ENCODE results near the gene LCOR.

Gene LCOR

DNA sequence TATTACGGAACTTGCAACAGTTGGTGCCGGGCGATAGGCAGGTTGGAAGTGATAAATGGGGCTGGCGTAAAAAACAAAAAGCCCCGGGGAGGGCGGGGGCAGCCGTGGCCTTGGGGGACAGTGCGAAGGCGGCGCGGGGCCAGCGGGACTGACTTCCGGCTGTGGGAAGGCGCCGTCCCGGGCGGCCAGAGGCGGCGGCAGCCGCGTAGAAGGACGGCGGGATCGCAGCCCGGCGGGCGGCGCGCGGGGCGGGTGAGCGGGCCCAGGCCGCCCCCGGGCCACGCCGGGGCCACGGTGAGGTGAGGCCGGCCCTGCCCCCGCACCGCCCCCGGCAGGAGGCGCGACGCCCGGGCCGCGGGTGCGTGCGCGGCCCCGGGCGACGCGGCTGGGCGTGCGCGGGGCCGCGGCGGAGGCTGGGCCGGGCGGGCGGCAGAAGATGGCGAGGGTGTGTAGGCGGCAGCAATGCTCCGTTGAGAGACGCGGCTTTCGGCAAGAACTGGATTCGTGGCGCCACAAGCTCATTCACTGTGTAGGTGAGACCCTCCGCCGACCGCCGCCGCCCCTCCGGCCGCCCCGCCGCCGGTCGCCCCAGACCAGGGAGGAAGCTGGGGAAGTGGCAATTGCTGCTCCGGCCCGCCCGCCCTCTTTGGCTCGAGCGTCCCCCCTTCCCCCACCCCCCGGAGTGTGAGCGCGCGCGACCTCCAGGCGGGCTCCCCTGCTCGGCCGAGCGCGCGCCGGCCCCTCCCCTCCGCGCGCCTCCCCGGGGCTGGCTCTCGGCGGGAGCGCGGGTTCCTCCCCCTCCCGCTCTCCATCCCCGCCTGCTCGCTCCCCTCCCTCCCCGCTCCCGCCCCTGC is at the start of gene LCOR:
TSS of gene LCOR (plus strand) at position 432 of the 854 bp plus-strand sequence. CDS start 116,760 bp downstream, outside the sequence.
- CTCF ChIA-PET: interaction anchor here (0.7 to 1.1 kb wide), 3 partner anchors 9 to 186 kb away, joined by 3 to 5 read pairs (median 3); no protein-coding TSS in a partner anchor
- peak; percentile 96 for DNase-seq (ENCODE audit: extremely low spot score)
- TF ChIP-seq, protein P1, sequence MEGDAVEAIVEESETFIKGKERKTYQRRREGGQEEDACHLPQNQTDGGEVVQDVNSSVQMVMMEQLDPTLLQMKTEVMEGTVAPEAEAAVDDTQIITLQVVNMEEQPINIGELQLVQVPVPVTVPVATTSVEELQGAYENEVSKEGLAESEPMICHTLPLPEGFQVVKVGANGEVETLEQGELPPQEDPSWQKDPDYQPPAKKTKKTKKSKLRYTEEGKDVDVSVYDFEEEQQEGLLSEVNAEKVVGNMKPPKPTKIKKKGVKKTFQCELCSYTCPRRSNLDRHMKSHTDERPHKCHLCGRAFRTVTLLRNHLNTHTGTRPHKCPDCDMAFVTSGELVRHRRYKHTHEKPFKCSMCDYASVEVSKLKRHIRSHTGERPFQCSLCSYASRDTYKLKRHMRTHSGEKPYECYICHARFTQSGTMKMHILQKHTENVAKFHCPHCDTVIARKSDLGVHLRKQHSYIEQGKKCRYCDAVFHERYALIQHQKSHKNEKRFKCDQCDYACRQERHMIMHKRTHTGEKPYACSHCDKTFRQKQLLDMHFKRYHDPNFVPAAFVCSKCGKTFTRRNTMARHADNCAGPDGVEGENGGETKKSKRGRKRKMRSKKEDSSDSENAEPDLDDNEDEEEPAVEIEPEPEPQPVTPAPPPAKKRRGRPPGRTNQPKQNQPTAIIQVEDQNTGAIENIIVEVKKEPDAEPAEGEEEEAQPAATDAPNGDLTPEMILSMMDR (IDR thresholded peaks at IDR 0.05; ENCODE audit: control extremely low read depth, extremely low read depth, low read depth, missing control alignments): no peak
- POLR2A ChIA-PET: interaction anchor here (0.6 to 1.1 kb wide), 2 partner anchors 10 to 168 kb away, joined by 3 read pairs; no protein-coding TSS in a partner anchor

DNA sequence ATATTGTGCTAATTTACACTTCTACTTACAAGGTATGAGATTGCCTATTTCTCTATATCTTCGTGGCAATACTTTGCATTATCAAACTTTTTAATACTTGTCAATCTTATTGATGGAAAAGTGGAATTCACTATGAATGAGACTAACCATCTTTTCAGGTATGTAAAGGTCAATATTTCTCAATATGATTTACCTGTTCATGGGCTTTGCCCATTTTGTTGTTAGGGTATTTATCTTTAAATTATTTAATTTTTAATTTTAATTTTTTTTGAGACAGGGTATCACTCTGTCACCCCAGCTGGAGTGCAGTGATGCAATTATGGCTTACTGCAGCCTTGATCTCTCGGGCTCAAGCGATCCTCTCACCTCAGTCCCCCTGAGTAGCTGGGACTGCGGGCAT is 47.8 kb upstream of the LCOR start:
- POLR2A ChIA-PET: no interaction called here
- TF ChIP-seq, protein P1 (IDR thresholded peaks at IDR 0.05; ENCODE audit: control extremely low read depth, extremely low read depth, low read depth, missing control alignments): no peak
- CTCF ChIA-PET: interaction anchor here (1.1 to 1.2 kb wide), 2 partner anchors 21 to 143 kb away, joined by 3 read pairs; no protein-coding TSS in a partner anchor
- DNase-seq (ENCODE audit: extremely low spot score): no peak

DNA sequence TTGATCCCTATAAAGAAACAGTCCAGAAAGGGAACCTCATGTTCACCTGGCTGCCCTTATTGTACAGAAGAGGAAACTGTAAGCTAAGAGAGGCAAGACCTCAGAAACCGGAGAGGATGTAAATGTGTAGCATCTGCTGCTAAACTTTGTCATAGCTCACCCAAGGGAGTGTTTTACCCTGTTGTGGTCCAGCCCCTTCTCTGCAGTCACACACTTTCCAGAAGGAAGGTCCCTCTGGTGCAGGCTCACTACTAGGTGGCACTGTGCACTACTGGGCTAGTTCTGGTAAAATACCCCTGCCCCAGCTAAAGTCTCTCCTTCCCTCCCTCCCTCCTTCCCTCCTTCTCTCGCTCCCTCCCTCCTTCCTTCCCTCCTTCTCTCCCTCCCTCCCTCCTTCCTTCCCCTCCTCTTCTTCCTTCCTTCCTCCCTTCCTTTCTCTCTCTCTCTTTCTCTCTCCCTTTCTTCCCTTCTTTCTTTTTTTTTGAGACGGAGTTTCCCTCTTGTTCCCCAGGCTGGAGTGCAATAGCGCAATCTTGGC is 42.5 kb upstream of the LCOR start:
- POLR2A ChIA-PET: no interaction called here
- TF ChIP-seq, protein P1 (IDR thresholded peaks at IDR 0.05; ENCODE audit: control extremely low read depth, extremely low read depth, low read depth, missing control alignments): no peak
- peak; percentile 71 for DNase-seq (ENCODE audit: extremely low spot score)
- CTCF ChIA-PET: interaction anchor here (0.7 to 2.4 kb wide), 3 partner anchors 9 to 32 kb away, joined by 3 to 11 read pairs (median 6); no protein-coding TSS in a partner anchor

DNA sequence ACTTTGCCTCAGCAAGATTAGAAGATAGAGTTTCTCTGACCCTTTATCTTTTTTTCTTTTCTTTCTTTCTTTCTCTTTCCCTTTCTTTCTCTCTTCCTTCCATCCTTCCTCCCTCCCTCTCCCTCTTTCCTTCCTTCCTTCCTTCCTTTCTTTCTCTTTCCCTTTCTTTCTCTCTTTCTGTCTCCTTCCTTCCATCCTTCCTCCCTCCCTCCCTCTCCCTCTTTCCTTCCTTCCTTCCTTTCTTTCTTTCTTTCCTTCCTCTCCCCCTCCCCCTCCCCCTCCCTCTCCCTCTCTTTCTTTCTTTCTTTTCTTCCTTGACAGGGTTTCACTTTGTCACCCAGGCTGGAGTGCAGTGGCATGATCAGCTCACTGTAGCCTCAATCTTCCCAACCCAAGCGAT is 40.2 kb upstream of the LCOR start:
- ChIA-PET POLR2A (no interaction called here), CTCF (no interaction called here)
- DNase-seq (ENCODE audit: extremely low spot score): no peak
- TF ChIP-seq, protein P1 (IDR thresholded peaks at IDR 0.05; ENCODE audit: control extremely low read depth, extremely low read depth, low read depth, missing control alignments): no peak

DNA sequence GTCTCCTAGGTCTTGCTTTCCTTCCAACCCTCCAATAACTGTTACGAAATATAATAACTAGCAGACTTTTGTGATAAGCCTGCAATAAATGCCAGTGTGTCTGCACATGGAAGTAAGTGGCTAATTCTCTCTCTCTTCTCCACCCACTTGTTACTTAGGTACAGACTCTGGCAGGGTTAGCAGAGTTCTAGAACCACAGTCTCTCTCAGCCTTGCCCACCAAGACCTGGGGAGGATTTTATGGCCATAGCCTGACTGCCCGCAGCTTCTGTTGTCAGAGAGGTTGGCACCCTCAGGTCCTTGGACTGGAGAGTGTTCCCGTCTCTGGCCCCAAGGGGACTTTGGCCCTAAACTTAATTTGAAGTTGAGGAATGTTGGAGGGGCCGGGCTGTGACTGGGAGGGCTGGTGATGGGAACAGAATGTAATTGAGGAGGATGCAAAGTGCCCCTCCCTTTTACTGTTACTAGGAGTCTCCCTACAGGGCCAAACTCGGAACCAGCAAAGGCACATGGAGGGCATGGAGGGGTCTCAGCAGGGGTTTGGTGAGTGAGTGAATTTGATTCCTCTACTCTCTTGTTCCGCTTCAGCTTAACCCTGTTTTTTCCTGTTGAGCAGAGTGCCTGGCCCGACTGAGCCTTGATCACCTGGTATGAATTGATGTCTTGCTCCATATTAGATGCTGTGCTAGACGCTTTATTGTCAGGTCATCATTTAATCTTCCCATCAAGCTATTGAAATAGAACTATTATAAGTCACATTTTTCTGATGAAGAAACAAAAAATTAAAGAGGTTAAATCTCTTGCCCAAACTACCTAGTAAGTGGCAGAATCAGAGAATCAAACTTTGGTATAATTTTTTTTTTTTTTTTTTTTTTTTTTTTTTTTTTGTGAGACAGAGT is 37.0 kb upstream of the LCOR start:
- CTCF ChIA-PET: interaction anchor here (1.2 to 2.2 kb wide), 5 partner anchors 32 to 420 kb away, joined by 3 to 6 read pairs (median 3); no protein-coding TSS in a partner anchor
- POLR2A ChIA-PET: no interaction called here
- TF ChIP-seq, protein P1 (IDR thresholded peaks at IDR 0.05; ENCODE audit: control extremely low read depth, extremely low read depth, low read depth, missing control alignments): no peak
- DNase-seq (ENCODE audit: extremely low spot score): no peak

DNA sequence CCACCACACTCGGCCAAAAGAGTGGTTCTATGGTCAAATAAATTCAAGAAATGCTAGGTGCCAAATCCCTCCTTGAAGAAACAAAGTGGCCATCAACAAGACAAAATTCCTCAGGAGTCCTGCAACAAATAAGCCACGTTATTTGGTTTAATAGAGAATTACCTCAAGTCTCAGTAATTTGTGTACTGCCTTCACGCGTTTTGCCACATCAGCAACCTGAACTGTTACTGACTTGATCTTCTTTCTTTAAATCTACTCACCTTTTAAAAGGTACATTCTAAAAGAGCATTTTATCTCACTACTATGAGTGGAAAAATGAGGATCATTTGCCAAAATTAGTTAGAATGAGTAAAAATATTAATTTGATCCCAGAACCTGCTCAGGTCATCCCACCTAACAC is 34.6 kb upstream of the LCOR start:
- POLR2A ChIA-PET: no interaction called here
- CTCF ChIA-PET: no interaction called here
- TF ChIP-seq, protein P1 (IDR thresholded peaks at IDR 0.05; ENCODE audit: control extremely low read depth, extremely low read depth, low read depth, missing control alignments): no peak
- DNase-seq (ENCODE audit: extremely low spot score): no peak
